Smooth muscle cell (in vitro differentiated cells): ENCODE results near the gene WHRN. TPM values are rescaled to one million over a fixed set of nuclear protein-coding genes. Genes with fewer than 3 reads are reported as not detected.

ENCODE experiments used
- DNase-seq: peaks from one replicate; lab custom pipeline; 2025; ENCODE audit not compliant: unreplicated experiment; lab: John Stamatoyannopoulos, UW
- H2AFZ ChIP-seq: fragments of 200-600 bp; sonication (generic); 2 replicates; pipeline ENCODE4 v1.6.0; 2016; ENCODE audit warnings: antibody characterized with exemption, low read depth, mild to moderate bottlenecking
- H3F3A ChIP-seq: fragments of 200-600 bp; sonication (generic); 2 replicates; pipeline ENCODE4 v1.6.0; 2017; ENCODE audit warnings: antibody characterized with exemption, low read depth
- H3K27ac ChIP-seq: fragments of 200-600 bp; sonication (generic); 2 replicates; pipeline ENCODE4 v1.5.1; 2016; ENCODE audit warnings: low read depth, mild to moderate bottlenecking
- H3K27me3 ChIP-seq: fragments of 200-600 bp; sonication (generic); 2 replicates; pipeline ENCODE4 v1.6.1; 2016; ENCODE audit warnings: low read depth, mild to moderate bottlenecking
- H3K36me3 ChIP-seq: fragments of 200-600 bp; sonication (generic); 2 replicates; pipeline ENCODE4 v1.5.1; 2016; ENCODE audit warnings: low read depth
- H3K4me1 ChIP-seq: fragments of 200-600 bp; sonication (generic); 2 replicates; pipeline ENCODE4 v1.5.1; 2016; ENCODE audit warnings: low read depth
- H3K4me2 ChIP-seq: fragments of 200-600 bp; sonication (generic); 2 replicates; pipeline ENCODE4 v1.6.0; 2016; ENCODE audit warnings: mild to moderate bottlenecking
- H3K4me3 ChIP-seq: fragments of 200-600 bp; sonication (generic); 2 replicates; pipeline ENCODE4 v1.5.1; 2016; ENCODE audit warnings: mild to moderate bottlenecking
- H3K79me2 ChIP-seq: fragments of 200-600 bp; sonication (generic); 2 replicates; pipeline ENCODE4 v1.6.0; 2016; ENCODE audit warnings: low read depth, mild to moderate bottlenecking
- H3K9ac ChIP-seq: fragments of 200-600 bp; sonication (generic); 2 replicates; pipeline ENCODE4 v1.6.0; 2016; ENCODE audit warnings: low read depth
- H3K9me3 ChIP-seq: fragments of 200-600 bp; sonication (generic); replicated peaks from 2 replicates; pipeline ENCODE4 v1.5.1; 2016; ENCODE audit warnings: low read depth
- H4K20me1 ChIP-seq: fragments of 200-600 bp; sonication (generic); 2 replicates; pipeline ENCODE4 v1.6.0; 2016; ENCODE audit warnings: low read depth
- CTCF ChIP-seq: fragments of 200-600 bp; sonication (generic); IDR thresholded peaks from 2 replicates; pipeline ENCODE4 v1.5.1; 2017; ENCODE audit warnings: borderline replicate concordance, mild to moderate bottlenecking, antibody characterized with exemption; ENCODE audit not compliant: insufficient read depth, poor library complexity, severe bottlenecking
- WGBS: methylation state at CpG from one replicate; pipeline ENCODE4 v1.1.7; 2016; ENCODE audit warnings: low lambda C conversion rate; 5-methylcytosine and 5-hydroxymethylcytosine counted together
- polyA plus RNA-seq: library from polyadenylated mRNA; unstranded; fragments of >200 nt; fragmentation: Nextera tagmentation; extraction: Ambion mirVana; gene quantifications from 2 replicates; pipeline ENCODE4 v1.2.1, GENCODE V29; 2016
- total RNA-seq: library from RNA; depleted of rRNA; stranded (reverse); fragments of >200 nt; gene quantifications from 2 replicates; pipeline ENCODE4 v1.2.3, GENCODE V29; 2014

The WHRN gene
- total and polyA plus RNA-seq, 2 experiments from 2014 or later: 3.6 to 12.9 TPM

GRCh38 chr9:114513959-114514267 lies 8.6 kb upstream of the WHRN start:
- WGBS: 95% methylated on average over 1 of the region's 1 CpG
- no peak for TF ChIP-seq CTCF
- no peaks in the 10 kb centered on the region for H3K36me3 ChIP-seq
- no peak overlapping the region for H2AFZ ChIP-seq
- no peak overlapping the region for H3K4me3 ChIP-seq
- H3K4me2 ChIP-seq: no peak overlapping the region
- H3K9me3 ChIP-seq: no peaks in the 10 kb centered on the region
- H4K20me1 ChIP-seq: no peaks in the 10 kb centered on the region
- DNase-seq: no peak
- no peaks in the 10 kb centered on the region for H3K4me1 ChIP-seq
- no peaks in the 10 kb centered on the region for H3K79me2 ChIP-seq
- H3F3A ChIP-seq: no peaks in the 10 kb centered on the region
- H3K27me3 ChIP-seq: peaks cover 26% of the 10 kb centered on the region
- H3K27ac ChIP-seq: no peak overlapping the region
- no peak overlapping the region for H3K9ac ChIP-seq

GRCh38 chr9:114513055-114513958 lies 8.0 kb upstream of the WHRN start:
- no peak for DNase-seq
- Histone ChIP-seq H3F3A (no peaks in the 10 kb centered on the region), H3K4me2 (no peak overlapping the region), H4K20me1 (no peaks in the 10 kb centered on the region), H3K9me3 (no peaks in the 10 kb centered on the region), H3K79me2 (no peaks in the 10 kb centered on the region), H3K36me3 (no peaks in the 10 kb centered on the region), H2AFZ (no peak overlapping the region), H3K27ac (no peak overlapping the region), H3K9ac (no peak overlapping the region), H3K27me3 (peaks cover 32% of the 10 kb centered on the region), H3K4me3 (no peak overlapping the region), H3K4me1 (no peaks in the 10 kb centered on the region)
- TF ChIP-seq CTCF: no peak
- WGBS: 78% methylated on average over 10 of the region's 10 CpGs

- no peaks in the 10 kb centered on the region for H3K9me3 ChIP-seq
- 84% methylated on average over 12 of the region's 12 CpGs for WGBS
- peaks cover 43% of the 10 kb centered on the region for H3K27me3 ChIP-seq
- no peak overlapping the region for H2AFZ ChIP-seq
- no peaks in the 10 kb centered on the region for H3K4me1 ChIP-seq
- no peak overlapping the region for H3K4me3 ChIP-seq
- TF ChIP-seq CTCF: no peak
- H3K36me3 ChIP-seq: no peaks in the 10 kb centered on the region
- H3K27ac ChIP-seq: no peak overlapping the region
- H4K20me1 ChIP-seq: no peaks in the 10 kb centered on the region
- H3K4me2 ChIP-seq: no peak overlapping the region
- no peak for DNase-seq
- no peak overlapping the region for H3K9ac ChIP-seq
- H3F3A ChIP-seq: no peaks in the 10 kb centered on the region
- H3K79me2 ChIP-seq: no peaks in the 10 kb centered on the region
Measured at GRCh38 chr9:114511978-114512874, 7.0 kb upstream of the WHRN start.
